Panc1 (cell line): ENCODE measurements around the gene ARPC4. TPM values are rescaled to one million over a fixed set of nuclear protein-coding genes. Genes with fewer than 3 reads are reported as not detected.

Source experiments
- ATAC-seq: fragments of 200-7000 bp; cut with Tn5 transposase; 2 replicates; pipeline ENCODE4 v1.9.1; 2020; ENCODE audit warnings: mild to moderate bottlenecking, moderate library complexity
- BruUV-seq: library from RNA; stranded (reverse); fragments of 400-500 nt; replicated peaks from 2 replicates; lab custom pipeline; 2021; lab: Mats Ljungman, UMichigan
- CTCF ChIA-PET: fragments of 300-600 bp; sonication (Branson Sonifier 250); formaldehyde crosslinking; loops from one replicate; lab custom pipeline; 2022; ENCODE audit warnings: antibody characterized with exemption; lab: Charles Lee
- POLR2A ChIA-PET: fragments of 300-600 bp; sonication (Branson Sonifier 250); formaldehyde crosslinking; loops from one replicate; lab custom pipeline; 2022; ENCODE audit warnings: antibody characterized with exemption; lab: Charles Lee
- DNase-seq: peaks from one replicate; pipeline ENCODE4 v3.0.0-alpha.2; 2010; ENCODE audit warnings: low read depth, low spot score
- H3K27ac ChIP-seq: 2 replicates; pipeline ENCODE4 v1.5.1; 2011; ENCODE audit warnings: mild to moderate bottlenecking, low read length, inconsistent platforms
- H3K27me3 ChIP-seq: fragments of 200-500 bp; sonication (Bioruptor generic); 2 replicates; pipeline ENCODE4 v1.6.0; 2014; ENCODE audit warnings: low read length, inconsistent platforms; ENCODE audit not compliant: control insufficient read depth, insufficient read depth
- H3K36me3 ChIP-seq: fragments of 200-500 bp; sonication (Bioruptor generic); 2 replicates; pipeline ENCODE4 v1.5.1; 2014; ENCODE audit warnings: inconsistent platforms, mild to moderate bottlenecking, low read length, moderate library complexity; ENCODE audit not compliant: control insufficient read depth, insufficient read depth
- H3K4me1 ChIP-seq: 2 replicates; pipeline ENCODE4 v1.5.1; 2011; ENCODE audit warnings: inconsistent platforms, mild to moderate bottlenecking, low read length, moderate library complexity; ENCODE audit not compliant: control insufficient read depth, insufficient read depth
- H3K4me3 ChIP-seq, 2 experiments: 2 replicates each; pipeline ENCODE4 v1.5.1; 2011 to 2012; ENCODE audit warnings: low read depth in 2 of 2, low read length in 2 of 2, mild to moderate bottlenecking in 2 of 2, inconsistent platforms in 1 of 2, moderate library complexity in 1 of 2
- H3K9me3 ChIP-seq: fragments of 200-500 bp; sonication (Bioruptor generic); 2 replicates; pipeline ENCODE4 v1.5.1; 2014; ENCODE audit warnings: low read depth, mild to moderate bottlenecking, inconsistent platforms, low read length, moderate library complexity; ENCODE audit not compliant: control insufficient read depth, insufficient read depth
- POLR2AphosphoS5 ChIP-seq: IDR thresholded peaks from 2 replicates; pipeline ENCODE4 v1.6.1; 2012; ENCODE audit warnings: mild to moderate bottlenecking, low read depth, low read length, moderate library complexity
- SIN3A ChIP-seq: IDR thresholded peaks from 2 replicates; pipeline ENCODE4 v1.6.1; 2012; ENCODE audit warnings: low read depth, mild to moderate bottlenecking, low read length, moderate library complexity, borderline replicate concordance; ENCODE audit not compliant: insufficient read depth
- TCF7L2 ChIP-seq: IDR thresholded peaks from 2 replicates; pipeline ENCODE4 v1.6.1; 2011; ENCODE audit warnings: mild to moderate bottlenecking, low read depth, low read length, inconsistent platforms
- in situ Hi-C: cut with HindIII; loops from 2 replicates; pipeline ENCODE4 v1.10.0; 2016; ENCODE audit warnings: low sequenced_read_pairs, low pct_unique_long_range_greater_than_20kb
- intact Hi-C: fragments of 100-400 bp; cut with micrococcal nuclease; formaldehyde crosslinking; loops from one replicate; pipeline ENCODE4 v1.10.0; 2022; ENCODE audit not compliant: unreplicated experiment
- total RNA-seq: library from RNA; stranded (reverse); gene quantifications from one replicate; pipeline ENCODE4 v1.2.1, GENCODE V29; 2021; ENCODE audit not compliant: unreplicated experiment
- TF ChIP-seq, protein P1 (sequence below): fragments of 450-650 bp; IDR thresholded peaks from 2 replicates; pipeline ENCODE4 v1.5.1; 2017; ENCODE audit warnings: mild to moderate bottlenecking
- TF ChIP-seq, protein P2 (sequence below), 2 experiments: IDR thresholded peaks; 2 replicates each; pipeline ENCODE4 v1.6.1; 2011 to 2012; ENCODE audit warnings: low read depth in 2 of 2, control low read depth in 1 of 2, low read length in 1 of 2, mild to moderate bottlenecking in 1 of 2, moderate library complexity in 1 of 2; ENCODE audit not compliant: insufficient read depth in 1 of 2

ARPC4 gene
- total RNA-seq, 1 experiment from 2014 or later, result 117 TPM

DNA sequence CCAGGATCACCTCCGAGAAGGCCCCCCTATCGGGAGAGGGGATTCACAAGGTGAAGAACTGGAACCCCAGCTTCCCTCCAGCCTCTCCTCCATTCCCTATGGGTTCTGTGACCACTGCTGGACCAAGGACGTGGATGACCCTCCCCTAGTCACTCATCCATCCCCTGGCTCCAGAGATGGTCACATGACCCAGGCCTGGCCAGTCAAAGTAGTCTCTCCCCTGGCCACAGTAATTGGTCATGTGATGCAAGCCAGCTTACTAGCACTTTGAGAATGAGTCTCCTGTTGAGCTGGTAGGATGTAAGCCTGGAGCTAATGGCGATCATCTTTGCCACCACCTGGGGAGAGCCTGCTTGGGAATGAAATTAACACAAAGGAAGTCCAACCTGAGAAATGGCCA lies 27.0 kb upstream of the ARPC4 start:
- Histone ChIP-seq H3K4me1 (0 out of 2 replicates have a peak, but pooled peaks cover 3% of the 10 kb centered on the region), H3K27me3 (no peaks in the 10 kb centered on the region), H3K36me3 (no peaks in the 10 kb centered on the region), H3K4me3 (no peak overlapping the region), H3K9me3 (no peaks in the 10 kb centered on the region), H3K27ac (no peak overlapping the region)
- TF ChIP-seq POLR2AphosphoS5, result no peak
- TF ChIP-seq TCF7L2, result no peak
- TF ChIP-seq, protein P1, sequence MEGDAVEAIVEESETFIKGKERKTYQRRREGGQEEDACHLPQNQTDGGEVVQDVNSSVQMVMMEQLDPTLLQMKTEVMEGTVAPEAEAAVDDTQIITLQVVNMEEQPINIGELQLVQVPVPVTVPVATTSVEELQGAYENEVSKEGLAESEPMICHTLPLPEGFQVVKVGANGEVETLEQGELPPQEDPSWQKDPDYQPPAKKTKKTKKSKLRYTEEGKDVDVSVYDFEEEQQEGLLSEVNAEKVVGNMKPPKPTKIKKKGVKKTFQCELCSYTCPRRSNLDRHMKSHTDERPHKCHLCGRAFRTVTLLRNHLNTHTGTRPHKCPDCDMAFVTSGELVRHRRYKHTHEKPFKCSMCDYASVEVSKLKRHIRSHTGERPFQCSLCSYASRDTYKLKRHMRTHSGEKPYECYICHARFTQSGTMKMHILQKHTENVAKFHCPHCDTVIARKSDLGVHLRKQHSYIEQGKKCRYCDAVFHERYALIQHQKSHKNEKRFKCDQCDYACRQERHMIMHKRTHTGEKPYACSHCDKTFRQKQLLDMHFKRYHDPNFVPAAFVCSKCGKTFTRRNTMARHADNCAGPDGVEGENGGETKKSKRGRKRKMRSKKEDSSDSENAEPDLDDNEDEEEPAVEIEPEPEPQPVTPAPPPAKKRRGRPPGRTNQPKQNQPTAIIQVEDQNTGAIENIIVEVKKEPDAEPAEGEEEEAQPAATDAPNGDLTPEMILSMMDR, result no peak
- TF ChIP-seq SIN3A, result no peak
- TF ChIP-seq, protein P2, sequence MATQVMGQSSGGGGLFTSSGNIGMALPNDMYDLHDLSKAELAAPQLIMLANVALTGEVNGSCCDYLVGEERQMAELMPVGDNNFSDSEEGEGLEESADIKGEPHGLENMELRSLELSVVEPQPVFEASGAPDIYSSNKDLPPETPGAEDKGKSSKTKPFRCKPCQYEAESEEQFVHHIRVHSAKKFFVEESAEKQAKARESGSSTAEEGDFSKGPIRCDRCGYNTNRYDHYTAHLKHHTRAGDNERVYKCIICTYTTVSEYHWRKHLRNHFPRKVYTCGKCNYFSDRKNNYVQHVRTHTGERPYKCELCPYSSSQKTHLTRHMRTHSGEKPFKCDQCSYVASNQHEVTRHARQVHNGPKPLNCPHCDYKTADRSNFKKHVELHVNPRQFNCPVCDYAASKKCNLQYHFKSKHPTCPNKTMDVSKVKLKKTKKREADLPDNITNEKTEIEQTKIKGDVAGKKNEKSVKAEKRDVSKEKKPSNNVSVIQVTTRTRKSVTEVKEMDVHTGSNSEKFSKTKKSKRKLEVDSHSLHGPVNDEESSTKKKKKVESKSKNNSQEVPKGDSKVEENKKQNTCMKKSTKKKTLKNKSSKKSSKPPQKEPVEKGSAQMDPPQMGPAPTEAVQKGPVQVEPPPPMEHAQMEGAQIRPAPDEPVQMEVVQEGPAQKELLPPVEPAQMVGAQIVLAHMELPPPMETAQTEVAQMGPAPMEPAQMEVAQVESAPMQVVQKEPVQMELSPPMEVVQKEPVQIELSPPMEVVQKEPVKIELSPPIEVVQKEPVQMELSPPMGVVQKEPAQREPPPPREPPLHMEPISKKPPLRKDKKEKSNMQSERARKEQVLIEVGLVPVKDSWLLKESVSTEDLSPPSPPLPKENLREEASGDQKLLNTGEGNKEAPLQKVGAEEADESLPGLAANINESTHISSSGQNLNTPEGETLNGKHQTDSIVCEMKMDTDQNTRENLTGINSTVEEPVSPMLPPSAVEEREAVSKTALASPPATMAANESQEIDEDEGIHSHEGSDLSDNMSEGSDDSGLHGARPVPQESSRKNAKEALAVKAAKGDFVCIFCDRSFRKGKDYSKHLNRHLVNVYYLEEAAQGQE (IDR thresholded peaks at IDR 0.05; ENCODE audit: insufficient read depth in 1 of 2, low read depth in 2 of 2, low read length in 1 of 2), result no peak
- DNase-seq (no peak), ATAC-seq (no peak)
- POLR2A ChIA-PET, result no interaction called here
- CTCF ChIA-PET, result interaction anchor here (0.5 kb wide), 1 partner anchor 157 kb away, joined by 4 read pairs; no protein-coding TSS in a partner anchor
- BruUV-seq, result no TSS peak
- in situ Hi-C loops, result no loop called here
- intact Hi-C loops, result no loop called here

DNA sequence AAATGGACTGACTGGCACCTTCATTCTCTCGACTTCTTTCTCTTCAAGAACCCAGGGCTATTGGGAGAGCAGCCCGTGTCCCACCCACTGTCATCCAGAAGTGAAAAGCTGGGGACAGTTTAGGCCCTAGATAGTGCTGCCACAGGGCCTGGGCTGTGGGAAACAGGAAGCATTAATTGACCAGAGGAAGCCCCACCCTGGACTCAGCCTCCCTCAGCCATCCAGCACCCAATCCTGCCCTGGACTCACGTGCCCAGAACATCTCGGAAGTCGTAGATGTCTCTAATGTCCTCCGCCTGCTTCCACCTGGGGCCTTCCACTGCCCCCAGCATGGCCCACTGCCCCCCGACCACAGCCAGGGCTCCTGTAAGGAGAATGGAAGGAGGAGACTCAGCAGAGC lies 25.5 kb upstream of the ARPC4 start:
- Histone ChIP-seq H3K27ac (no peak overlapping the region), H3K4me3 (no peak overlapping the region), H3K9me3 (no peaks in the 10 kb centered on the region), H3K36me3 (no peaks in the 10 kb centered on the region), H3K4me1 (0 out of 2 replicates have a peak, but pooled peaks cover 3% of the 10 kb centered on the region), H3K27me3 (no peaks in the 10 kb centered on the region)
- POLR2A ChIA-PET, result no interaction called here
- no TSS peak for BruUV-seq
- ATAC-seq (no peak), DNase-seq (no peak)
- CTCF ChIA-PET, result no interaction called here
- intact Hi-C loops (no loop called here), in situ Hi-C loops (no loop called here)
- TF ChIP-seq, protein P2 (IDR thresholded peaks at IDR 0.05; ENCODE audit: insufficient read depth in 1 of 2, low read depth in 2 of 2, low read length in 1 of 2), result no peak
- TF ChIP-seq, protein P1, result no peak
- TF ChIP-seq POLR2AphosphoS5, result no peak
- TF ChIP-seq TCF7L2, result no peak
- no peak for TF ChIP-seq SIN3A
